AG04450 (cell line): ENCODE measurements around the gene USP11. TPM values are rescaled to one million over a fixed set of nuclear protein-coding genes. Genes with fewer than 3 reads are reported as not detected.

Source experiments
- CTCF ChIA-PET: fragments of 300-600, 350-600 bp; formaldehyde crosslinking; extraction: SDS; loops from one replicate; lab custom pipeline; 2022; ENCODE audit warnings: antibody characterized with exemption, inconsistent platforms; lab: Charles Lee
- POLR2A ChIA-PET: fragments of 350-600 bp; formaldehyde crosslinking; extraction: SDS; loops from one replicate; lab custom pipeline; 2021; ENCODE audit warnings: antibody characterized with exemption, inconsistent platforms; lab: Yijun Ruan, JAX
- DNase-seq: peaks from one replicate; pipeline ENCODE4 v3.0.0-alpha.2; 2011; ENCODE audit warnings: low read depth, low spot score
- H3K27ac ChIP-seq: one replicate; pipeline ENCODE4 v1.5.1; 2012; ENCODE audit warnings: low read depth, low read length, control low read depth
- H3K27me3 ChIP-seq: one replicate; pipeline ENCODE4 v1.6.0; 2012; ENCODE audit warnings: low read length; ENCODE audit not compliant: control insufficient read depth, insufficient read depth
- H3K4me3 ChIP-seq: 2 replicates; pipeline ENCODE4 v1.5.1; 2011; ENCODE audit warnings: mild to moderate bottlenecking, low read depth, low read length, control low read depth
- H3K9me3 ChIP-seq: 2 replicates; pipeline ENCODE4 v1.5.1; 2012; ENCODE audit warnings: low read length; ENCODE audit not compliant: control insufficient read depth, insufficient read depth
- CTCF ChIP-seq: IDR thresholded peaks from 2 replicates; pipeline ENCODE4 v1.5.1; 2011; ENCODE audit warnings: low read depth, low read length, control low read depth, inconsistent platforms
- polyA plus RNA-seq: library from polyadenylated mRNA; depleted of rRNA; stranded (reverse); fragments of >200 nt; gene quantifications from 2 replicates; pipeline ENCODE4 v1.2.3, GENCODE V29; 2011

USP11 gene
- polyA plus RNA-seq, 1 experiment: 31.5 TPM

DNA sequence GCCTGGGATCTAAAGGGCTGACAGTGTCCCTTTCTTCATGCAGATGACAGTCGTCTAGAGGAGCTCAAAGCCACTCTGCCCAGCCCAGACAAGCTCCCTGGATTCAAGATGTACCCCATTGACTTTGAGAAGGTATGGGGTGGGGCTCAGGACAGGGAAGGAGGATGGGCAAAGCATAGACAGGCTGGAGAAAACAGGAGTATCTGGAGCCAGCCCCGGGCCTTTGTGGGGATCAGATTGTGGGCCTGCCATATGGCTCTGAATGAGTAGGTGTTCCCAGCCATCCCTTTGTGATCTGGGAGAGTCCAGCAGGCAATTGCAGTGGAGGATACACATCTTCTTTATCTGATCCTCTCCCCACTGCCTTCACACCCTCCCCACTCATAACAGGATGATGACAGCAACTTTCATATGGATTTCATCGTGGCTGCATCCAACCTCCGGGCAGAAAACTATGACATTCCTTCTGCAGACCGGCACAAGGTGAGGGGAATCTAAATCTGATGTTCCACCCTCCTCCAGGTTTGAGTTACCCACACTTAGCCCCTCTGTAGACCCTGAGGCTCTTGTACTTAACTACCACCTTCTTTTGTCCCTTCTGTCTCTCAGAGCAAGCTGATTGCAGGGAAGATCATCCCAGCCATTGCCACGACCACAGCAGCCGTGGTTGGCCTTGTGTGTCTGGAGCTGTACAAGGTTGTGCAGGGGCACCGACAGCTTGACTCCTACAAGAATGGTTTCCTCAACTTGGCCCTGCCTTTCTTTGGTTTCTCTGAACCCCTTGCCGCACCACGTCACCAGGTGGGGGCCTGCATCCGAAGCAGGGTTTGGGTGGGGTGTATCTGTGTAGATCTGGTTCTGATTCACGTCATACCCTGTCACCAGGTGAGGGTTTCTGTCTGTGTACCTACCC lies 20.2 kb upstream of the USP11 start:
- TF ChIP-seq CTCF: no peak
- no peak for DNase-seq
- POLR2A ChIA-PET: no interaction called here
- Histone ChIP-seq H3K9me3 (no peaks in the 10 kb centered on the region), H3K27me3 (no peaks in the 10 kb centered on the region), H3K27ac (no peak overlapping the region), H3K4me3 (no peak overlapping the region)
- CTCF ChIA-PET: no interaction called here

DNA sequence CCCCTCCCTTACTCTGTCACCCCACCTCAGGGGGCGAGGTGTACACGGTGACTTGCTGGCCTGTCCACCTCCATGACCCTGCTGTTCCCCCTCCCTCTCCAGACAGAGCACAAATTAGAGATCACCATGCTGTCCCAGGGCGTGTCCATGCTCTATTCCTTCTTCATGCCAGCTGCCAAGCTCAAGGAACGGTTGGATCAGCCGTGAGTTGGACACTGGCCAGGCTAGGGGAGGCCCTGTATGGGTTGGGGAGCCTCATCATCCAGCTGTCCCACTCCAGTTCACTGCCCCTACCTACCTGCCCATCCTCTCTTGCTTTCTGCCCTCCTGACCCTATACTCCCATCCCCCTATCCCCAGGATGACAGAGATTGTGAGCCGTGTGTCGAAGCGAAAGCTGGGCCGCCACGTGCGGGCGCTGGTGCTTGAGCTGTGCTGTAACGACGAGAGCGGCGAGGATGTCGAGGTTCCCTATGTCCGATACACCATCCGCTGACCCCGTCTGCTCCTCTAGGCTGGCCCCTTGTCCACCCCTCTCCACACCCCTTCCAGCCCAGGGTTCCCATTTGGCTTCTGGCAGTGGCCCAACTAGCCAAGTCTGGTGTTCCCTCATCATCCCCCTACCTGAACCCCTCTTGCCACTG lies 18.3 kb upstream of the USP11 start:
- DNase-seq: no peak
- CTCF ChIA-PET: no interaction called here
- Histone ChIP-seq H3K4me3 (no peak overlapping the region), H3K9me3 (no peaks in the 10 kb centered on the region), H3K27ac (no peak overlapping the region), H3K27me3 (no peaks in the 10 kb centered on the region)
- POLR2A ChIA-PET: interaction anchor here (0.6 kb wide), 2 partner anchors 14 to 18 kb away, joined by 3 read pairs; partner anchors contain the start of gene USP11
- no peak for TF ChIP-seq CTCF

GRCh38 chrX:47215291-47215900 lies 17.4 kb upstream of the USP11 start:
- no peak for TF ChIP-seq CTCF
- POLR2A ChIA-PET: no interaction called here
- no peak overlapping the region for H3K27ac ChIP-seq
- H3K9me3 ChIP-seq: no peaks in the 10 kb centered on the region
- no peak for DNase-seq
- H3K27me3 ChIP-seq: no peaks in the 10 kb centered on the region
- H3K4me3 ChIP-seq: no peak overlapping the region
- CTCF ChIA-PET: no interaction called here

- DNase-seq: no peak
These were observed 16.4 kb upstream of the USP11 start for GRCh38 chrX:47216393-47216925.

More at GRCh38 chrX:47216393-47216925, 16.4 kb upstream of the USP11 start:
- CTCF ChIA-PET: interaction anchor here (1.1 kb wide), 1 partner anchor 168 kb away, joined by 4 read pairs; no protein-coding TSS in a partner anchor
- Histone ChIP-seq H3K27me3 (no peaks in the 10 kb centered on the region), H3K27ac (peak overlapping the region; percentile 91), H3K9me3 (no peaks in the 10 kb centered on the region), H3K4me3 (no peak overlapping the region)
- no peak for TF ChIP-seq CTCF
- POLR2A ChIA-PET: interaction anchor here (1.6 to 2.0 kb wide), 2 partner anchors 17 to 307 kb away, joined by 6 to 14 read pairs; partner anchors contain the start of gene USP11
